Hepatocyte (in vitro differentiated cells): Measurements from ENCODE around the gene TMEM238L.

ENCODE experiments used
- EZH2phosphoT487 ChIP-seq: fragments of 200-600 bp; sonication (generic); IDR thresholded peaks from one replicate; pipeline ENCODE4 v1.6.1; 2018; ENCODE audit warnings: antibody characterized with exemption, mild to moderate bottlenecking, low read depth, moderate library complexity; ENCODE audit not compliant: unreplicated experiment, severe bottlenecking
- TF ChIP-seq, protein P1 (sequence below): fragments of 200-600 bp; sonication (generic); IDR thresholded peaks from 2 replicates; pipeline ENCODE4 v1.5.1; 2016; ENCODE audit warnings: antibody characterized with exemption, mild to moderate bottlenecking; ENCODE audit not compliant: poor library complexity

DNA sequence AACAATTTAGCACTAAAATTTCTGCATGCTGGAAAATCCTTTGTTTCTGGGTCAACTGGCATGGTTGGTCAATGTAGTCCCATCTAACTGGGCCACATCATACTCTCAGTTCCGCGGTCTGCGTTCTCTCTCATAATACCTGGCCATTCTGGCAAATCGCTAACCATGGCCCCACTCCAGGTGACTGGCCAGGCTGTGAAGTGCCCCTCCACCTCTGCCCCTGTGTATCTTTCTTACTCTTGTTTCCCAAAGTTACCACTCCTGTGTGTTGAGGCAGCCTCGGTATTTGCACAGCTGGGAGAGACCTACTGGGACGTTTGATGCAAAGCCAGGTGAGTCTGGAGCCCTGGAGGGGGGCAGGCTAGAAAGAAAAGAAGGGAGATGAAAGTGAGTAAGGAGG lies 2.0 kb upstream of the TMEM238L start:
- TF ChIP-seq, protein P1, sequence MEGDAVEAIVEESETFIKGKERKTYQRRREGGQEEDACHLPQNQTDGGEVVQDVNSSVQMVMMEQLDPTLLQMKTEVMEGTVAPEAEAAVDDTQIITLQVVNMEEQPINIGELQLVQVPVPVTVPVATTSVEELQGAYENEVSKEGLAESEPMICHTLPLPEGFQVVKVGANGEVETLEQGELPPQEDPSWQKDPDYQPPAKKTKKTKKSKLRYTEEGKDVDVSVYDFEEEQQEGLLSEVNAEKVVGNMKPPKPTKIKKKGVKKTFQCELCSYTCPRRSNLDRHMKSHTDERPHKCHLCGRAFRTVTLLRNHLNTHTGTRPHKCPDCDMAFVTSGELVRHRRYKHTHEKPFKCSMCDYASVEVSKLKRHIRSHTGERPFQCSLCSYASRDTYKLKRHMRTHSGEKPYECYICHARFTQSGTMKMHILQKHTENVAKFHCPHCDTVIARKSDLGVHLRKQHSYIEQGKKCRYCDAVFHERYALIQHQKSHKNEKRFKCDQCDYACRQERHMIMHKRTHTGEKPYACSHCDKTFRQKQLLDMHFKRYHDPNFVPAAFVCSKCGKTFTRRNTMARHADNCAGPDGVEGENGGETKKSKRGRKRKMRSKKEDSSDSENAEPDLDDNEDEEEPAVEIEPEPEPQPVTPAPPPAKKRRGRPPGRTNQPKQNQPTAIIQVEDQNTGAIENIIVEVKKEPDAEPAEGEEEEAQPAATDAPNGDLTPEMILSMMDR: no peak
- no peak for TF ChIP-seq EZH2phosphoT487
